Osteoblast (primary cell): Measurements from ENCODE around the gene PLA2G12B. TPM values are rescaled to one million over a fixed set of nuclear protein-coding genes. Genes with fewer than 3 reads are reported as not detected.
"Not testable (repeated sequence)": the region's sequence is repeated elsewhere in the genome, so short reads cannot be mapped to it uniquely, and the experiment has no call there.

ENCODE experiments used
- DNase-seq: peaks from one replicate; pipeline ENCODE4 v3.0.0; 2011; ENCODE audit warnings: low spot score, mixed read lengths; ENCODE audit not compliant: insufficient read length; ENCODE audit errors: missing footprints
- H2AFZ ChIP-seq: 2 replicates; pipeline ENCODE4 v1.6.0; 2011; ENCODE audit warnings: mild to moderate bottlenecking, low read length
- H3K27ac ChIP-seq: 2 replicates; pipeline ENCODE4 v1.5.1; 2011; ENCODE audit warnings: mild to moderate bottlenecking, low read depth, low read length, moderate library complexity
- H3K27me3 ChIP-seq: 2 replicates; pipeline ENCODE4 v1.6.0; 2012; ENCODE audit warnings: mild to moderate bottlenecking, control low read depth, inconsistent platforms, low read length, moderate library complexity; ENCODE audit not compliant: insufficient read depth
- H3K36me3 ChIP-seq: 2 replicates; pipeline ENCODE4 v1.5.1; 2011; ENCODE audit warnings: mild to moderate bottlenecking, low read length, control low read depth, moderate library complexity; ENCODE audit not compliant: insufficient read depth
- H3K4me1 ChIP-seq: 2 replicates; pipeline ENCODE4 v1.5.1; 2011; ENCODE audit warnings: mild to moderate bottlenecking, low read length, control low read depth, moderate library complexity; ENCODE audit not compliant: insufficient read depth
- H3K4me2 ChIP-seq: 2 replicates; pipeline ENCODE4 v1.6.0; 2011; ENCODE audit warnings: mild to moderate bottlenecking, low read length; ENCODE audit not compliant: insufficient read depth
- H3K4me3 ChIP-seq: fragments of 200-600 bp; sonication (generic); 3 replicates; pipeline ENCODE4 v1.5.1; 2012; ENCODE audit warnings: mild to moderate bottlenecking, low read length, inconsistent platforms; ENCODE audit not compliant: insufficient read depth
- H3K79me2 ChIP-seq: 2 replicates; pipeline ENCODE4 v1.6.0; 2012; ENCODE audit warnings: mild to moderate bottlenecking, low read length, control low read depth, inconsistent platforms; ENCODE audit not compliant: insufficient read depth
- H3K9me3 ChIP-seq: 2 replicates; pipeline ENCODE4 v1.5.1; 2011; ENCODE audit warnings: low read depth, low read length, control low read depth
- H4K20me1 ChIP-seq: 2 replicates; pipeline ENCODE4 v1.6.0; 2012; ENCODE audit warnings: mild to moderate bottlenecking, low read length, control low read depth; ENCODE audit not compliant: insufficient read depth
- CTCF ChIP-seq: IDR thresholded peaks from 2 replicates; pipeline ENCODE4 v1.5.1; 2011; ENCODE audit warnings: mild to moderate bottlenecking, low read depth, low read length, moderate library complexity; ENCODE audit errors: extremely low read depth
- total RNA-seq: library from RNA; depleted of rRNA; stranded (reverse); fragments of >200 nt; gene quantifications from 2 replicates; pipeline ENCODE4 v1.2.3, GENCODE V29; 2012

The PLA2G12B gene
- total RNA-seq, 1 donor, result not detected

GRCh38 chr10:72925951-72926465, 28.6 kb downstream of the PLA2G12B start:
- H3K4me1 ChIP-seq, result no peaks in the 10 kb centered on the region
- no peak overlapping the region for H3K4me2 ChIP-seq
- TF ChIP-seq CTCF, result no peak
- DNase-seq, result no peak
- H2AFZ ChIP-seq, result no peak overlapping the region
- H3K4me3 ChIP-seq, result no peak overlapping the region
- H3K9me3 ChIP-seq, result no peaks in the 10 kb centered on the region
- H3K27ac ChIP-seq, result no peak overlapping the region
- no peaks in the 10 kb centered on the region for H3K36me3 ChIP-seq
- H3K79me2 ChIP-seq, result no peaks in the 10 kb centered on the region
- peaks cover 5% of the 10 kb centered on the region for H3K27me3 ChIP-seq
- H4K20me1 ChIP-seq, result no peaks in the 10 kb centered on the region

GRCh38 chr10:72924351-72924750, 30.3 kb downstream of the PLA2G12B start:
- no peaks in the 10 kb centered on the region for H3K4me1 ChIP-seq
- H3K27me3 ChIP-seq, result peaks cover 5% of the 10 kb centered on the region
- H3K4me3 ChIP-seq, result no peak overlapping the region
- no peaks in the 10 kb centered on the region for H3K36me3 ChIP-seq
- H3K79me2 ChIP-seq, result no peaks in the 10 kb centered on the region
- no peak overlapping the region for H3K4me2 ChIP-seq
- no peaks in the 10 kb centered on the region for H3K9me3 ChIP-seq
- no peak overlapping the region for H3K27ac ChIP-seq
- no peak for TF ChIP-seq CTCF
- no peak overlapping the region for H2AFZ ChIP-seq
- no peaks in the 10 kb centered on the region for H4K20me1 ChIP-seq
- DNase-seq, result no peak

GRCh38 chr10:72921147-72921683, 33.4 kb downstream of the PLA2G12B start:
- H4K20me1 ChIP-seq, H3K36me3 ChIP-seq, H3K4me2 ChIP-seq, H3K4me3 ChIP-seq, H3K9me3 ChIP-seq, H3K79me2 ChIP-seq, H3K27ac ChIP-seq, H2AFZ ChIP-seq, DNase-seq, H3K4me1 ChIP-seq, H3K27me3 ChIP-seq: not testable (repeated sequence)

- H3K27me3 ChIP-seq, result peaks cover 3% of the 10 kb centered on the region
- no peaks in the 10 kb centered on the region for H3K4me1 ChIP-seq
- H3K36me3 ChIP-seq, result no peaks in the 10 kb centered on the region
- no peak overlapping the region for H2AFZ ChIP-seq
- H3K4me2 ChIP-seq, result no peak overlapping the region
- H3K9me3 ChIP-seq, result no peaks in the 10 kb centered on the region
- DNase-seq, result no peak
- H3K4me3 ChIP-seq, result no peak overlapping the region
- no peaks in the 10 kb centered on the region for H4K20me1 ChIP-seq
- H3K79me2 ChIP-seq, result no peaks in the 10 kb centered on the region
- no peak overlapping the region for H3K27ac ChIP-seq
- TF ChIP-seq CTCF, result no peak
Measured at GRCh38 chr10:72918352-72918751, 36.3 kb downstream of the PLA2G12B start.

- H3K4me3 ChIP-seq, H3K9me3 ChIP-seq, H2AFZ ChIP-seq, DNase-seq, H4K20me1 ChIP-seq, H3K4me2 ChIP-seq, H3K27me3 ChIP-seq, H3K27ac ChIP-seq, H3K79me2 ChIP-seq, H3K4me1 ChIP-seq, H3K36me3 ChIP-seq: not testable (repeated sequence)
Measured at GRCh38 chr10:72917803-72918332, 36.7 kb downstream of the PLA2G12B start.

- not testable (repeated sequence) for H3K9me3 ChIP-seq, H3K27me3 ChIP-seq, H3K27ac ChIP-seq, DNase-seq, H3K79me2 ChIP-seq, H4K20me1 ChIP-seq, H3K4me3 ChIP-seq, H3K36me3 ChIP-seq, H3K4me1 ChIP-seq, H3K4me2 ChIP-seq, H2AFZ ChIP-seq
Measured at GRCh38 chr10:72917201-72917600, 37.4 kb downstream of the PLA2G12B start.
